ENCODE data around the gene MDK.

GRCh38 chr11:46357483-46357936, 24.0 kb upstream of the MDK start:
- TF ChIP-seq EZH2 (IDR thresholded peaks at IDR 0.05; ENCODE audit: borderline replicate concordance, insufficient read depth, low read length, poor library complexity, severe bottlenecking) (no peak), CTCF (IDR thresholded peaks at IDR 0.05; ENCODE audit: poor library complexity, severe bottlenecking) (no peak)
